Measurements from ENCODE around the gene LAMA1.

GRCh38 chr18:7139409-7139808 is 21.8 kb upstream of the LAMA1 start:
- TF ChIP-seq POLR2AphosphoS5 (IDR thresholded peaks at IDR 0.05; ENCODE audit: borderline replicate concordance, low read depth, low read length) (no peak), FOXP2 (optimal IDR thresholded peaks at IDR 0.05; ENCODE audit: control extremely low read depth, extremely low read length, insufficient read depth) (no peak), EZH2 (IDR thresholded peaks at IDR 0.05) (no peak)
